Left lung (tissue), 10 donors: Measurements from ENCODE around the gene SLC38A9. TPM values are rescaled to one million over a fixed set of nuclear protein-coding genes. Genes with fewer than 3 reads are reported as not detected.
A peak's percentile ranks its signal among the peaks of the same experiment; 100 is the strongest.

Experiments used
- ATAC-seq: fragments of 200-7000 bp; cut with Tn5 transposase; one replicate; pipeline ENCODE4 v1.9.1; 2020; ENCODE audit warnings: moderate library complexity
- DNase-seq, 4 donors: peaks; one replicate each; pipeline ENCODE4 v3.0.0-alpha.2; 2013 to 2020
- H3K27ac ChIP-seq, 2 donors: fragments of 200-600 bp; sonication (generic) in 1 of 2; one replicate each; pipeline versions ENCODE4 v1.5.0 to v1.8.0; 2020 to 2021
- H3K27me3 ChIP-seq, 2 donors: fragments of 200-600 bp; sonication (generic) in 1 of 2; one replicate each; pipeline versions ENCODE4 v1.5.0 to v1.8.0; 2020 to 2021
- H3K36me3 ChIP-seq, 2 donors: fragments of 200-600 bp; sonication (generic) in 1 of 2; one replicate each; pipeline versions ENCODE4 v1.5.0 to v1.8.0; 2020 to 2021
- H3K4me1 ChIP-seq, 2 donors: fragments of 200-600 bp; one replicate each; pipeline ENCODE4 v1.8.0; 2021
- H3K4me3 ChIP-seq, 2 donors: fragments of 200-600 bp; sonication (generic) in 1 of 2; one replicate each; pipeline versions ENCODE4 v1.5.0 to v1.8.0; 2020 to 2021; ENCODE audit warnings: mild to moderate bottlenecking in 1 of 2
- H3K9me3 ChIP-seq, 2 donors: fragments of 200-600 bp; sonication (generic) in 1 of 2; one replicate each; pipeline versions ENCODE4 v1.5.0 to v1.8.0; 2020 to 2021
- CTCF ChIP-seq, 2 donors: fragments of 200-600 bp; sonication (generic) in 1 of 2; IDR thresholded peaks; one replicate each; pipeline versions ENCODE4 v1.5.0 to v1.8.0; 2021; ENCODE audit warnings: antibody characterized with exemption in 2 of 2
- intact Hi-C, 2 donors: fragments of 100-400 bp; cut with DNase I; formaldehyde crosslinking; loops; one replicate each; pipeline versions ENCODE4 v1.11.2 to v1.14.2; 2022
- polyA plus RNA-seq, 6 donors: library from polyadenylated mRNA; unstranded; fragments of 120-200 nt; gene quantifications; one replicate each; pipeline ENCODE4 v1.2.1, GENCODE V29; 2013; ENCODE audit not compliant: insufficient read length in 6 of 6
- total RNA-seq, 2 donors: library from RNA; stranded (reverse); fragmentation: NEBNext Ultra II Directional; extraction: Animal tissue kit (Norgen Biotek cat#: 25700); gene quantifications; one replicate each; pipeline ENCODE4 v1.2.1, GENCODE V29; 2021
- donor health status: DM: no; HTN: yes; CAD: no.
- donor health status: DM: no; HTN: no; CAD: no.

The SLC38A9 gene
- total and polyA plus RNA-seq, 8 donors, result 21.4 to 34.7 (median 30.2) TPM

- intact Hi-C loops, result no loop called here
- TF ChIP-seq CTCF (IDR thresholded peaks at IDR 0.05), result no peak
- peaks cover 5 to 18% of the 10 kb centered on the region in 2 donors for H3K4me1 ChIP-seq
- H3K9me3 ChIP-seq, result no peaks in the 10 kb centered on the region
- no peaks in the 10 kb centered on the region for H3K27me3 ChIP-seq
- H3K27ac ChIP-seq, result peak overlapping the region in 1 of 2 donors; percentile 73
- H3K4me3 ChIP-seq, result peak overlapping the region; percentile 80 to 85
- no peak for ATAC-seq
- H3K36me3 ChIP-seq, result peaks cover 0 to 15% of the 10 kb centered on the region in 2 donors
- DNase-seq, result no peak
Measured at GRCh38 chr5:55711507-55712022, 559 bp downstream of the SLC38A9 start.

GRCh38 chr5:55708732-55709131 is 3.4 kb downstream of the SLC38A9 start:
- Histone ChIP-seq H3K4me1 (peaks cover 5 to 18% of the 10 kb centered on the region in 2 donors), H3K36me3 (peaks cover 0 to 15% of the 10 kb centered on the region in 2 donors), H3K27me3 (no peaks in the 10 kb centered on the region), H3K4me3 (no peak overlapping the region), H3K9me3 (no peaks in the 10 kb centered on the region), H3K27ac (no peak overlapping the region)
- no peak for TF ChIP-seq CTCF (IDR thresholded peaks at IDR 0.05)
- ATAC-seq (no peak), DNase-seq (no peak)
- intact Hi-C loops, result no loop called here

- intact Hi-C loops, result no loop called here
- peaks cover 5 to 7% of the 10 kb centered on the region in 2 donors for H3K4me1 ChIP-seq
- TF ChIP-seq CTCF (IDR thresholded peaks at IDR 0.05), result no peak
- H3K36me3 ChIP-seq, result peaks cover 0 to 15% of the 10 kb centered on the region in 2 donors
- no peak overlapping the region for H3K27ac ChIP-seq
- no peaks in the 10 kb centered on the region for H3K9me3 ChIP-seq
- ATAC-seq (no peak), DNase-seq (no peak)
- H3K4me3 ChIP-seq, result no peak overlapping the region
- no peaks in the 10 kb centered on the region for H3K27me3 ChIP-seq
Measured at GRCh38 chr5:55706230-55706629, 5.9 kb downstream of the SLC38A9 start.

- Histone ChIP-seq H3K4me1 (peaks cover 0 to 3% of the 10 kb centered on the region in 2 donors), H3K4me3 (no peak overlapping the region), H3K27ac (no peak overlapping the region), H3K9me3 (no peaks in the 10 kb centered on the region), H3K36me3 (peaks cover 0 to under 1% of the 10 kb centered on the region in 2 donors), H3K27me3 (no peaks in the 10 kb centered on the region)
- no peak for DNase-seq
- ATAC-seq, result no peak
- no peak for TF ChIP-seq CTCF (IDR thresholded peaks at IDR 0.05)
- intact Hi-C loops, result no loop called here
Measured at GRCh38 chr5:55702598-55703345, 9.4 kb downstream of the SLC38A9 start.

GRCh38 chr5:55701462-55702103 is 10.5 kb downstream of the SLC38A9 start:
- DNase-seq, result no peak
- no peaks in the 10 kb centered on the region for H3K9me3 ChIP-seq
- intact Hi-C loops, result no loop called here
- peaks cover 0 to 3% of the 10 kb centered on the region in 2 donors for H3K4me1 ChIP-seq
- peaks cover 0 to 9% of the 10 kb centered on the region in 2 donors for H3K36me3 ChIP-seq
- ATAC-seq, result no peak
- no peaks in the 10 kb centered on the region for H3K27me3 ChIP-seq
- no peak overlapping the region for H3K4me3 ChIP-seq
- TF ChIP-seq CTCF (IDR thresholded peaks at IDR 0.05), result no peak
- no peak overlapping the region for H3K27ac ChIP-seq
